HepG2 (cell line): ENCODE results near the gene MEX3A. TPM values are rescaled to one million over a fixed set of nuclear protein-coding genes. Genes with fewer than 3 reads are reported as not detected.

Source experiments
- BCL3 ChIP-seq: sonication (generic); formaldehyde crosslinking; IDR thresholded peaks from 2 replicates; pipeline ENCODE4 v1.5.1; 2020; ENCODE audit warnings: mild to moderate bottlenecking, missing genetic modification reagents, moderate library complexity
- CCAR2 ChIP-seq: fragments of 200-400 bp; formaldehyde crosslinking; optimal IDR thresholded peaks from 2 replicates; pipeline ENCODE3; 2018; ENCODE audit warnings: low read depth, mild to moderate bottlenecking, low read length, moderate library complexity
- CHCHD3 ChIP-seq: sonication (generic); formaldehyde crosslinking; IDR thresholded peaks from 2 replicates; pipeline ENCODE4 v1.8.0; 2022; ENCODE audit warnings: mild to moderate bottlenecking, missing genetic modification reagents, moderate library complexity
- ELF4 ChIP-seq: sonication (generic); formaldehyde crosslinking; IDR thresholded peaks from 2 replicates; pipeline ENCODE4 v1.5.0; 2020; ENCODE audit warnings: missing genetic modification reagents, mild to moderate bottlenecking, moderate library complexity, borderline replicate concordance
- FOXK1 ChIP-seq: sonication (generic); formaldehyde crosslinking; IDR thresholded peaks from 2 replicates; pipeline ENCODE4 v1.4.0; 2020; ENCODE audit warnings: low read depth, missing genetic modification reagents, borderline replicate concordance
- HMGA1 ChIP-seq: sonication (generic); formaldehyde crosslinking; conservative IDR thresholded peaks from 2 replicates; pipeline ENCODE4 v1.4.0; 2020; ENCODE audit warnings: missing genetic modification reagents
- HNRNPK ChIP-seq: fragments of 200-400 bp; formaldehyde crosslinking; IDR thresholded peaks from 2 replicates; pipeline ENCODE4 v1.6.1; 2018; ENCODE audit warnings: low read length, low read depth, moderate library complexity, mild to moderate bottlenecking; ENCODE audit not compliant: poor library complexity, severe bottlenecking
- IKZF1 ChIP-seq: fragments of 450-650 bp; IDR thresholded peaks from 2 replicates; pipeline ENCODE4 v1.7.1; 2016
- KDM6A ChIP-seq: IDR thresholded peaks from 2 replicates; pipeline ENCODE4 v1.6.1; 2016; ENCODE audit warnings: low read depth
- MAZ ChIP-seq, 2 experiments: sonication (generic) in 1 of 2; formaldehyde crosslinking in 1 of 2; IDR thresholded peaks; 2 replicates each; pipeline versions ENCODE4 v1.5.0 to v1.6.1; 2012 to 2020; ENCODE audit warnings: low read depth in 2 of 2, mild to moderate bottlenecking in 2 of 2, borderline replicate concordance in 1 of 2, improper control_type of control experiment in 1 of 2, low read length in 1 of 2, missing genetic modification reagents in 1 of 2, moderate library complexity in 1 of 2
- NFE2L2 ChIP-seq: fragments of 150-350 bp; IDR thresholded peaks from 2 replicates; pipeline ENCODE4 v1.6.1; 2014; ENCODE audit warnings: low read length
- NFKBIZ ChIP-seq: IDR thresholded peaks from 2 replicates; pipeline ENCODE4 v1.6.1; 2018; ENCODE audit warnings: missing genetic modification reagents, missing compliant biosample characterization
- PHB2 ChIP-seq: fragments of 450-650 bp; IDR thresholded peaks from 2 replicates; pipeline ENCODE4 v1.6.1; 2018; ENCODE audit not compliant: partially characterized antibody
- PTBP1 ChIP-seq: fragments of 200-400 bp; formaldehyde crosslinking; IDR thresholded peaks from 2 replicates; pipeline ENCODE4 v1.6.1; 2018; ENCODE audit warnings: low read length, low read depth; ENCODE audit not compliant: poor library complexity, severe bottlenecking
- SIX4 ChIP-seq: sonication (generic); formaldehyde crosslinking; IDR thresholded peaks from 2 replicates; pipeline ENCODE4 v1.4.0; 2020; ENCODE audit warnings: missing genetic modification reagents
- SMAD9 ChIP-seq: sonication (generic); formaldehyde crosslinking; IDR thresholded peaks from 2 replicates; pipeline ENCODE4 v1.5.1; 2020; ENCODE audit warnings: mild to moderate bottlenecking, missing genetic modification reagents
- THYN1 ChIP-seq: sonication (generic); formaldehyde crosslinking; IDR thresholded peaks from 2 replicates; pipeline ENCODE4 v1.8.1; 2023; ENCODE audit warnings: low read depth, mild to moderate bottlenecking, moderate library complexity, missing genetic modification reagents, borderline replicate concordance
- ZBED4 ChIP-seq: sonication (generic); formaldehyde crosslinking; IDR thresholded peaks from 2 replicates; pipeline ENCODE4 v1.4.0; 2020; ENCODE audit warnings: missing genetic modification reagents, borderline replicate concordance
- ZMYM2 ChIP-seq: sonication (generic); formaldehyde crosslinking; IDR thresholded peaks from 2 replicates; pipeline ENCODE4 v1.8.0; 2022; ENCODE audit warnings: mild to moderate bottlenecking, missing genetic modification reagents
- ZNF18 ChIP-seq: sonication (generic); formaldehyde crosslinking; IDR thresholded peaks from 2 replicates; pipeline ENCODE4 v1.8.0; 2022; ENCODE audit warnings: mild to moderate bottlenecking, missing genetic modification reagents; ENCODE audit not compliant: insufficient replicate concordance
- ZNF562 ChIP-seq: sonication (generic); formaldehyde crosslinking; IDR thresholded peaks from 2 replicates; pipeline ENCODE4 v1.8.0; 2022; ENCODE audit warnings: missing genetic modification reagents, borderline replicate concordance
- ZNF703 ChIP-seq: sonication (generic); formaldehyde crosslinking; IDR thresholded peaks from 2 replicates; pipeline ENCODE4 v1.5.1; 2020; ENCODE audit warnings: missing genetic modification reagents, mild to moderate bottlenecking, moderate library complexity, borderline replicate concordance
- polyA plus RNA-seq, 8 experiments: library from polyadenylated mRNA; depleted of rRNA in 3 of 8; stranded (reverse) in 7 of 8; unstranded in 1 of 8; fragments of >200 nt; fragmentation: Illumina TruSeq in 4 of 8; extraction: Trizol in 4 of 8; gene quantifications; 2 replicates each; pipeline versions ENCODE4 v1.2.1 to v1.2.3, GENCODE V29; 2011 to 2016; ENCODE audit warnings: low read depth in 4 of 8, missing spikeins in 1 of 8, mixed read lengths in 1 of 8; ENCODE audit not compliant: insufficient read depth in 1 of 8
- total RNA-seq, 5 experiments: library from RNA; depleted of rRNA; stranded (reverse); fragments of >200 nt; fragmentation: Illumina TruSeq; extraction: Trizol; gene quantifications; 2 replicates each; pipeline ENCODE4 v1.2.3, GENCODE V29; 2016; ENCODE audit warnings: low read depth in 1 of 5
- TF ChIP-seq, protein P1 (sequence below): sonication (generic); formaldehyde crosslinking; IDR thresholded peaks from 2 replicates; pipeline ENCODE4 v1.5.0; 2020; ENCODE audit warnings: mild to moderate bottlenecking, low read depth, missing genetic modification reagents, borderline replicate concordance

MEX3A gene
- total and polyA plus RNA-seq, 2 of the 13 experiments (the other 11 are each of a cell fraction or from before 2014, with no cell fraction given): 7.6 to 9.1 TPM

DNA sequence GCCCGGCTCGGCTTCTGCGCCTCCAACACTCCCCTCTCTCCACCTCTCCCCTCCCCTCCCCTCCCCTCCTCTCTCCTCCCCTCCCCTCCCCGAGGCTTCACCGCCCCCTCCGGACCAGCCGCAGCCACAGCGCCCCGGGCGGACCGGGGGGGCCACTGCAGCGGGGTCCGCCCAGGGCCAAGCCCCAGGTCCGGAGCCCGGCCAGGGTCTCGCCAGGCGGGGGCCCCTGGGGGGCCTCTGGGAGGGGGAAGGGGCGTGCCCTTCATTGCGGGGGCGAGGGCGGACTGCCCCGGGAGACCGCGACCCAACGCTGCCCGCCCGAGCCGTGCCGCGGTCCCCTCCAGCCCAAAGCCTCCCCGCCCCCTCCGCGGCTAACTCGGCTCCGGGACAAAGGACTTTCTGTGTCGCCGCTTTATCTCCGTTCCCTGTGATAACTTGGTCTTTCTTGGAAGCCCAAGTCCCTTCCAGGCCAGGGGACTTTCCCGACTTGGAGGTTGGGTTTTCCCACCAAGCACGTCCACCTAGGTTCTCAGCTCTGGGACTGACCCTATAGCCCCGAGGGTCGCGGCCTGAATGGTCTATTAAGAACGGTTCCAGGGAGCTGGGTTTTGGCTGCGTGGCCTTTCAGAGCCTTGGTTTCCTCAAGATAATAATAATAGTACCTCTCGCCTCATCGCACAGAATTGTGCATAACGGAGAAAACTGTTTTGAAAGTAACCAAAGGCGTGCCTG, 28.3 kb downstream of the MEX3A start, which contains the start of gene UBQLN4 (continued):
- TF ChIP-seq SIX4 (no peak), ELF4 (CRISPR knock-in tag) (peak; percentile 63; the same call in 1 of the 2 replicates), THYN1 (CRISPR knock-in tag) (no peak), ZMYM2 (no peak), SMAD9 (CRISPR knock-in tag) (no peak), HNRNPK (peak; percentile 78), ZBED4 (CRISPR knock-in tag) (no peak), BCL3 (no peak), NFE2L2 (no peak), CHCHD3 (CRISPR knock-in tag) (no peak), MAZ (IDR thresholded peaks at IDR 0.05; ENCODE audit: borderline replicate concordance, low read depth, low read length) (peak; percentile 90), MAZ (CRISPR knock-in tag; IDR thresholded peaks at IDR 0.05; ENCODE audit: low read depth) (no peak; the same call in 1 of the 2 replicates), ZNF703 (CRISPR knock-in tag) (no peak; the same call in 1 of the 2 replicates), HMGA1 (CRISPR knock-in tag) (no peak), CCAR2 (no peak), PHB2 (no peak), NFKBIZ (CRISPR knock-in tag) (no peak), FOXK1 (CRISPR knock-in tag) (no peak), KDM6A (CRISPR knock-in tag) (no peak), ZNF562 (CRISPR knock-in tag) (no peak), IKZF1 (no peak), PTBP1 (no peak), ZNF18 (CRISPR knock-in tag) (no peak)
- TF ChIP-seq, protein P1, sequence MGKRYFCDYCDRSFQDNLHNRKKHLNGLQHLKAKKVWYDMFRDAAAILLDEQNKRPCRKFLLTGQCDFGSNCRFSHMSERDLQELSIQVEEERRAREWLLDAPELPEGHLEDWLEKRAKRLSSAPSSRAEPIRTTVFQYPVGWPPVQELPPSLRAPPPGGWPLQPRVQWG (CRISPR knock-in tag): no peak
